NCI-H1105 (cell line): ENCODE results near the gene CCDC71L.

Source experiments
- DNase-seq: peaks from one replicate; lab custom pipeline; 2025; lab: John Stamatoyannopoulos, UW

The CCDC71L gene

GRCh38 chr7:106625678-106626301, 35.2 kb downstream of the CCDC71L start:
- no peak for DNase-seq

- no peak for DNase-seq
These were observed 37.1 kb downstream of the CCDC71L start for GRCh38 chr7:106623853-106624252.

GRCh38 chr7:106623315-106623660, 37.7 kb downstream of the CCDC71L start:
- DNase-seq: no peak

- no peak for DNase-seq
These were observed 38.2 kb downstream of the CCDC71L start for GRCh38 chr7:106622654-106623314.

- DNase-seq: no peak
These were observed 39.4 kb downstream of the CCDC71L start for GRCh38 chr7:106621393-106622132.

GRCh38 chr7:106620676-106621075, 40.3 kb downstream of the CCDC71L start:
- no peak for DNase-seq

- DNase-seq: no peak
These were observed 40.9 kb downstream of the CCDC71L start for GRCh38 chr7:106620034-106620433.

GRCh38 chr7:106619213-106619612, 41.7 kb downstream of the CCDC71L start:
- DNase-seq: no peak

- no peak for DNase-seq
These were observed 42.5 kb downstream of the CCDC71L start for GRCh38 chr7:106618480-106618879.

- DNase-seq: no peak
These were observed 43.1 kb downstream of the CCDC71L start for GRCh38 chr7:106617860-106618259.

- no peak for DNase-seq
These were observed 44.3 kb downstream of the CCDC71L start for GRCh38 chr7:106616708-106617051.

- DNase-seq: no peak
These were observed 44.9 kb downstream of the CCDC71L start for GRCh38 chr7:106615808-106616707.

GRCh38 chr7:106614751-106615150, 46.2 kb downstream of the CCDC71L start:
- DNase-seq: no peak

GRCh38 chr7:106613848-106614560, 47.0 kb downstream of the CCDC71L start:
- no peak for DNase-seq

GRCh38 chr7:106613279-106613678, 47.7 kb downstream of the CCDC71L start:
- no peak for DNase-seq

- no peak for DNase-seq
These were observed 48.5 kb downstream of the CCDC71L start for GRCh38 chr7:106612432-106612831.

- no peak for DNase-seq
These were observed 49.0 kb downstream of the CCDC71L start for GRCh38 chr7:106611911-106612310.

- DNase-seq: peak; percentile 13
These were observed 49.7 kb downstream of the CCDC71L start for GRCh38 chr7:106610996-106611886.

- no peak for DNase-seq
These were observed 51.5 kb downstream of the CCDC71L start for GRCh38 chr7:106609416-106609815.

GRCh38 chr7:106608661-106609060, 52.3 kb downstream of the CCDC71L start:
- DNase-seq: no peak
